ENCODE measurements around the gene SLX4IP.

SLX4IP gene

DNA sequence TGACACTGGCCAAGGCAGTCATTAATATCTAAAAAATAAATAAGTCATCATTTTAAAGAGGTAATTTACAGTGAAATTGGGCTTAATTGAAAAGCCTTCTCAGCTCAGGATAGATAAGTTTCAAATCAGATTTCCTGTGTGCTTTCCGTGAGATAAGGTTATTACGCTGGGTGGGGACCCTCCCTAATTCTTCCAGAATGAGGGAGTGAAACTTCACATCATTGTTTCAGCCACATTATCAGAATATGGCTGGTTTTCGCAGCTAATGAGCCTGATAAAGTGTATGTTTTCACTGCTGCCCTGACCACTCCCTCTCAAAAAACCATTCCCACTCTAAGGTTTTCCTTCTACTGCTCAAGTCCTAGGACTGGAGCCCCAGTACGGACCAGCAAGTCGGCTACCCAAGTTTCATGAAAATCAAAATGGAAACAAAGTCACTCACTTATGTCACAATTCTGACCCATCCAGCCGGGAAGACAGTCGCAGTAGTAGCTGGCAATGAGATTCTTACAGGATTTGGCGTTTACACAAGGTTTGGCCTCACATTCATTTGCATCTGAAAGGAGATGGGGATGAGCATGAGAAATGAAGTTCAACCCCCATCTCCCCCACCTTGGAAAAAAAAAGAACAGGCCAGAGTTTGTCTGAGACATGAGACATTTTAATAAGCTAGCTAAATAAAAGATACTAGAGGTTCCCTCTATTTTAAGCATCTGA lies 214.1 kb downstream of the SLX4IP start:
- no peak overlapping the region for H3K4me3 ChIP-seq (replicated peaks in 1 of 2; ENCODE audit: low read depth in 2 of 2, low read length in 2 of 2)
- no peak for DNase-seq (ENCODE audit: low read depth in 2 of 2)
- TF ChIP-seq, protein P1, sequence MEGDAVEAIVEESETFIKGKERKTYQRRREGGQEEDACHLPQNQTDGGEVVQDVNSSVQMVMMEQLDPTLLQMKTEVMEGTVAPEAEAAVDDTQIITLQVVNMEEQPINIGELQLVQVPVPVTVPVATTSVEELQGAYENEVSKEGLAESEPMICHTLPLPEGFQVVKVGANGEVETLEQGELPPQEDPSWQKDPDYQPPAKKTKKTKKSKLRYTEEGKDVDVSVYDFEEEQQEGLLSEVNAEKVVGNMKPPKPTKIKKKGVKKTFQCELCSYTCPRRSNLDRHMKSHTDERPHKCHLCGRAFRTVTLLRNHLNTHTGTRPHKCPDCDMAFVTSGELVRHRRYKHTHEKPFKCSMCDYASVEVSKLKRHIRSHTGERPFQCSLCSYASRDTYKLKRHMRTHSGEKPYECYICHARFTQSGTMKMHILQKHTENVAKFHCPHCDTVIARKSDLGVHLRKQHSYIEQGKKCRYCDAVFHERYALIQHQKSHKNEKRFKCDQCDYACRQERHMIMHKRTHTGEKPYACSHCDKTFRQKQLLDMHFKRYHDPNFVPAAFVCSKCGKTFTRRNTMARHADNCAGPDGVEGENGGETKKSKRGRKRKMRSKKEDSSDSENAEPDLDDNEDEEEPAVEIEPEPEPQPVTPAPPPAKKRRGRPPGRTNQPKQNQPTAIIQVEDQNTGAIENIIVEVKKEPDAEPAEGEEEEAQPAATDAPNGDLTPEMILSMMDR (IDR thresholded peaks at IDR 0.05; ENCODE audit: low read depth, low read length), result no peak

- peak in 1 of 2 donors; percentile 53 for DNase-seq (ENCODE audit: low read depth in 2 of 2)
- TF ChIP-seq, protein P1 (IDR thresholded peaks at IDR 0.05; ENCODE audit: low read depth, low read length), result no peak
Measured at GRCh38 chr20:10649797-10650160, 214.7 kb downstream of the SLX4IP start.

DNA sequence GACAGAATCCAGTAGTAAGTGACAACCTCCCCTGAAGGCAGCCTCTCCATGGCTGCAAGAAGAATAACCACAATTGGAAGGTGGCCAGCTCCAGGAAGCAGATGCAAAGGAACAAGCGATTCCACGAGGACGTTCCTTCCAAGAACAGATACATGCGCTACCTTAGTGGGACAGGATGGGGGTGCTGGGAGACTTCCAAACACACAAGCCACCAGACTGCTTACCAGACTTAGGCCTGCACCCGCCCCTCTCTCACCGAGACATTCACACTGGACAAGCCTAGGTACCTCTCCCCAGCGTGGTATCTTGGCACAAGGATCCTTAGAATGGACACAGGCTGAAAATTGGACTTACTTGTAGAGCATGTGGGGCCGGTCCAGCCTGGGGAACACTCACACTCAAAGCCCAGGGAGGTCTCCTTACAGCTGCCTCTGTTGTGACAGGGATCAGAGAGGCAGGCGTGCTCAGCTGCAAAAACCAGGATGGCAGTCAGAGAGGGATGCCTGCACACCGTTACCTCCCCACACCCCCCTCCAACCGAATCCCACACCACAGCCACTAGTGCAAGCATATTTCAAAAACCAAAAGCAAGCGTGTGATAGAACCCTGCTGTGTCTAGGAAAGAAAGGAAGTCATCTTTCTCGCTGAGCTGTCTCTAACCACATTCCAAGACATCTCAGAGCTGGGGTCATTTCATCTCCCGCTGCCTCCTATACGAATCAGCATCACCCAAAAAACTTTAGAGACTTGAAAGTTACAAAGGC lies 216.3 kb downstream of the SLX4IP start:
- peak; percentile 64 to 72 for DNase-seq (ENCODE audit: low read depth in 2 of 2)
- H3K4me3 ChIP-seq (replicated peaks in 1 of 2; ENCODE audit: low read depth in 2 of 2, low read length in 2 of 2), result no peak overlapping the region
- TF ChIP-seq, protein P1 (IDR thresholded peaks at IDR 0.05; ENCODE audit: low read depth, low read length), result no peak

More at GRCh38 chr20:10649797-10650160, 214.7 kb downstream of the SLX4IP start:
- no peak overlapping the region for H3K4me3 ChIP-seq (replicated peaks in 1 of 2; ENCODE audit: low read depth in 2 of 2, low read length in 2 of 2)

DNA sequence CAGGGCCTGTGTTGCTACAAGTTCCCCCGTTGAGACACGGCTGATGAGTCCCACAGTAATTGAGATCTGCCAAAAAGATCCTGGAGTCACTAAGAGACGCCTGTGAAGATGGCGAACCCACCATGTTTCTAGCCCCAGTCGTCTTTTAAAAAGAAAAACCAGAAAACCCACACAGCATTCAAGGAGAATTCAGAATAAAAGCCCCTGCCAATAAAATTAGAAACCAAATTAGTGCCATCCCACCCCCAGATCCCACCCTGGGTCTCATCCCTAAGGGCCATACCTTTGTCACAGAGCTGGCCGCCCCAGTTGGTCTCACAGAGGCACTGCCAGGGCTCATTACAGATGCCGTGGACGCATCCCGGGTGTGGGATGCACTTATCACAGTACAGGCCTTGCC lies 217.1 kb downstream of the SLX4IP start:
- TF ChIP-seq, protein P1 (IDR thresholded peaks at IDR 0.05; ENCODE audit: low read depth, low read length), result no peak
- DNase-seq (ENCODE audit: low read depth in 2 of 2), result no peak
- no peak overlapping the region for H3K4me3 ChIP-seq (replicated peaks in 1 of 2; ENCODE audit: low read depth in 2 of 2, low read length in 2 of 2)

DNA sequence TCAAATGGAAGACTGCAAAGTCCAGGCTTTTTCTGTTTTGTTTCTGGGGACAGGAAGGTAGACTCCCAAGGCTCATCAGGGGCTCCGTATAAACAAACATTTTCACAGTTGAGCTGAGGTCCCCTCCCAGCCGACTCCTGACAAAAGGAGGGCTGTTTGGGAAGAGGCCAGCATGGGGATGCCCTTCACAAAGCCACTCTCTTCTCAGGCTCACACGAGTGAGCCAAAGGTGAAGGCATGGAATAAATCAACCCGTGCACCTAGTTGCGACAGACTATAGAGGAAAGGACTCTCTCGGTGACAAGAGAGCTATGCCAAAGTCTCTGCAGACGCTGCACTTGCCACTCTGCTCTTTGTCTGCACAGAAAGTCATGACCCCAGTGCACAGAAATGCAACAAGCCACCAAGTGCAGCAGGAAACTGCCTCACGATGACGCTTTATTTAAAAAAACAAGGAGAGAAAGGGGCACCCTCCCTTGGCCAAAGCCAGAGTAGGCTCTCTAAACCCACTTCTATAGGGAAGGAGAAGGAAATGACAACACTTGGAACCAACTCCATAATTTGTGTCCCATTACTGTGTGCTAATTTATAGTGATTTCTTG lies 217.7 kb downstream of the SLX4IP start:
- TF ChIP-seq, protein P1 (IDR thresholded peaks at IDR 0.05; ENCODE audit: low read depth, low read length), result no peak
- no peak overlapping the region for H3K4me3 ChIP-seq (replicated peaks in 1 of 2; ENCODE audit: low read depth in 2 of 2, low read length in 2 of 2)
- DNase-seq (ENCODE audit: low read depth in 2 of 2), result no peak

DNA sequence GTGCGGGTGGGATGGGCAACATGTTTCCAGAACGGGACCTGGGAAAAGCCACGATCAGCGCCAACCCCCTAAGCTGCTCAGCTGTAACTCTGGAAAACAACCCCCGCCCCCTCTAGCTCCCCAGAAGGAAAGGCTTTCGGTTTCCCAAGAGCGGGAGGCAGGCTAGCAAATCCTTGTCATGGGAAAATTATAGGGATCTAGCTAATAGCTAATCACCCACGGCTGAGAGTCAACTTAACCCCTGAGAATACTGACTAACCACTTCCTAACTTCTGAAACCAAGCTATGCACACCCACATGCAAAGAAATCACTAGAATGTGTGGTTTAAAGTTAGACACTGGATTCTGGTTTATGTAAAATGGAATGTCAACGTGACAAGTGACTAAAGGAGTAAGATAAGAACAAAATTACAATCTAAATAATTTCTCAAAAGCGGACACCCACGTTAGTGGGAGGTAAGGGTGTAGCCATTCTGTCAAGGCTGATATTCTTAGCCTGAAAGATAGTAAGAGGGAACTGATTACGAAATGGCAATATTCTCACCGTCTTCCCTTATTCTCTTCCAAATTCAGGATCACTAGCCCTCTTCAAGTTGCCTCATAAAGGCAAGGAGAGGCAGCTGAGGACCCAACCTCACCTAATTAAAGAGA lies 218.6 kb downstream of the SLX4IP start:
- DNase-seq (ENCODE audit: low read depth in 2 of 2), result peak; percentile 76
- TF ChIP-seq, protein P1 (IDR thresholded peaks at IDR 0.05; ENCODE audit: low read depth, low read length), result no peak
- H3K4me3 ChIP-seq (replicated peaks in 1 of 2; ENCODE audit: low read depth in 2 of 2, low read length in 2 of 2), result no peak overlapping the region

Data from cardiac fibroblast (primary cell).